ENCODE results near the gene NAPSA. TPM values are rescaled to one million over a fixed set of nuclear protein-coding genes. Genes with fewer than 3 reads are reported as not detected.

Gene NAPSA
- total and polyA plus RNA-seq, 2 of the 8 experiments (the other 6 are each of a cell fraction or from before 2014, with no cell fraction given): 0.71 to 0.73 TPM

- H2AK5ac ChIP-seq (ENCODE audit: low read depth, low read length): no peak overlapping the region
- H3K23ac ChIP-seq (ENCODE audit: insufficient read length): no peak overlapping the region
- H4K5ac ChIP-seq (ENCODE audit: insufficient read length, low read depth, low read length): no peak overlapping the region
- H2BK120ac ChIP-seq (replicated peaks; ENCODE audit: low read depth, low read length): no peak overlapping the region
- no peak overlapping the region for H3K4ac ChIP-seq (replicated peaks; ENCODE audit: insufficient read length, low read depth, low read length)
- no peak overlapping the region for H2BK12ac ChIP-seq (ENCODE audit: low read depth, low read length)
- no peak overlapping the region for H3K27ac ChIP-seq (ENCODE audit: low read depth, low read length)
- WGBS, 2 experiments (ENCODE audit: extremely low coverage in 1 of 2, insufficient coverage in 1 of 2, insufficient read length in 1 of 2, insufficient replicate concordance in 2 of 2, low coverage in 1 of 2, low lambda C conversion rate in 2 of 2, missing lambda C conversion rate in 1 of 2): 81% methylated on average over 22 of the region's 22 CpGs; no CpG with 5 or more reads in 1 of the 2 experiments
- no peak overlapping the region for H3K4me3 ChIP-seq (ENCODE audit: extremely low read depth in 1 of 4, insufficient read depth in 2 of 4, low read depth in 3 of 4, low read length in 4 of 4)
- no peaks in the 10 kb centered on the region for H3K9me3 ChIP-seq (ENCODE audit: insufficient read depth in 2 of 2, low read depth in 1 of 2, low read length in 1 of 2)
- H4K20me1 ChIP-seq (replicated peaks in 1 of 2; ENCODE audit: control insufficient read depth in 1 of 2, insufficient read depth in 2 of 2, low read length in 2 of 2): peaks cover 0 to 2% of the 10 kb centered on the region in 2 experiments
- no peak overlapping the region for H2BK5ac ChIP-seq (ENCODE audit: low read depth, low read length)
- H4K91ac ChIP-seq (replicated peaks; ENCODE audit: insufficient read length, low read length): no peak overlapping the region
- no peaks in the 10 kb centered on the region for H3K79me2 ChIP-seq (ENCODE audit: control insufficient read depth in 1 of 2, insufficient read depth in 2 of 2, low read length in 2 of 2)
- H4K8ac ChIP-seq (ENCODE audit: extremely low read depth, insufficient read depth, low read length): no peak overlapping the region
- DNase-seq (ENCODE audit: low read depth in 1 of 2, low spot score in 2 of 2) (no peak), FAIRE-seq (no peak)
- H3K18ac ChIP-seq (ENCODE audit: extremely low read depth, low read length): no peak overlapping the region
- TF ChIP-seq JUND (IDR thresholded peaks at IDR 0.05; ENCODE audit: low read length) (no peak), RFX5 (IDR thresholded peaks at IDR 0.05; ENCODE audit: borderline replicate concordance, low read depth, low read length) (no peak), CTCF (IDR thresholded peaks at IDR 0.05; ENCODE audit: control extremely low read depth in 1 of 3, insufficient read depth in 1 of 3, low read depth in 1 of 3, low read length in 3 of 3) (peak in 1 of 3 experiments; percentile 19; a peak in 1 of 4 replicates)
- no peaks in the 10 kb centered on the region for H3K36me3 ChIP-seq (ENCODE audit: control insufficient read depth in 2 of 4, insufficient read depth in 4 of 4, low read length in 3 of 4)
- no peaks in the 10 kb centered on the region for H3K27me3 ChIP-seq (replicated peaks in 1 of 4; ENCODE audit: control insufficient read depth in 3 of 4, extremely low read depth in 1 of 4, insufficient read depth in 3 of 4, low read length in 3 of 4)
- no peak overlapping the region for H3K9ac ChIP-seq (replicated peaks in 1 of 4; ENCODE audit: extremely low read depth in 1 of 4, low read depth in 3 of 4, low read length in 3 of 4)
- no peak overlapping the region for H2BK15ac ChIP-seq (ENCODE audit: low read length)
- H3K4me1 ChIP-seq (replicated peaks in 1 of 4; ENCODE audit: control insufficient read depth in 3 of 4, insufficient read depth in 4 of 4, low read length in 3 of 4): no peaks in the 10 kb centered on the region; a peak in 1 of 7 replicates
- no peak overlapping the region for H3K56ac ChIP-seq (replicated peaks; ENCODE audit: insufficient read length, low read depth, low read length)
- CTCF ChIA-PET (ENCODE audit: partially characterized antibody): interaction anchor here (0.6 to 1.8 kb wide), 6 partner anchors 8 to 67 kb away, joined by 3 to 5 read pairs (median 4); no protein-coding TSS in a partner anchor
- POLR2A ChIA-PET (ENCODE audit: partially characterized antibody): interaction anchor here (0.6 to 1.4 kb wide), 2 partner anchors 17 to 45 kb away, joined by 3 to 4 read pairs; no protein-coding TSS in a partner anchor
- H3K23me2 ChIP-seq (ENCODE audit: low read depth, low read length): no peaks in the 10 kb centered on the region
- H3K4me2 ChIP-seq (ENCODE audit: insufficient read depth in 1 of 2, low read depth in 2 of 2, low read length in 2 of 2): no peak overlapping the region
- no peak overlapping the region for H2BK20ac ChIP-seq (ENCODE audit: low read length)
- H3K14ac ChIP-seq (ENCODE audit: insufficient read length): no peak overlapping the region
- H3K79me1 ChIP-seq (ENCODE audit: low read depth, low read length): no peaks in the 10 kb centered on the region
- H2AFZ ChIP-seq (ENCODE audit: low read length): no peak overlapping the region
Measured at GRCh38 chr19:50349277-50350057, 16.0 kb downstream of the NAPSA start.

Data from H1 (cell line).